Tibial nerve (tissue), 4 donors: ENCODE results near the gene RTL10.

ENCODE experiments used
- EP300 ChIP-seq, 2 donors: sonication (generic); formaldehyde crosslinking; IDR thresholded peaks; one replicate each; pipeline ENCODE4 v1.6.1; 2017; ENCODE audit warnings: antibody characterized with exemption in 2 of 2, mild to moderate bottlenecking in 1 of 2
- POLR2A ChIP-seq, 2 donors: fragments of 450-650 bp; IDR thresholded peaks; one replicate each; pipeline ENCODE4 v1.6.1; 2017; ENCODE audit warnings: antibody characterized with exemption in 2 of 2, mild to moderate bottlenecking in 2 of 2, moderate library complexity in 2 of 2
- TF ChIP-seq, protein P1 (sequence below), 5 experiments: fragments of 200-600 bp in 3 of 5; fragments of 450-650 bp in 2 of 5; sonication (generic) in 3 of 5; IDR thresholded peaks; one replicate each; pipeline ENCODE4 v1.5.1; 2016 to 2019; ENCODE audit warnings: antibody characterized with exemption in 5 of 5, mild to moderate bottlenecking in 3 of 5, moderate library complexity in 2 of 5

DNA sequence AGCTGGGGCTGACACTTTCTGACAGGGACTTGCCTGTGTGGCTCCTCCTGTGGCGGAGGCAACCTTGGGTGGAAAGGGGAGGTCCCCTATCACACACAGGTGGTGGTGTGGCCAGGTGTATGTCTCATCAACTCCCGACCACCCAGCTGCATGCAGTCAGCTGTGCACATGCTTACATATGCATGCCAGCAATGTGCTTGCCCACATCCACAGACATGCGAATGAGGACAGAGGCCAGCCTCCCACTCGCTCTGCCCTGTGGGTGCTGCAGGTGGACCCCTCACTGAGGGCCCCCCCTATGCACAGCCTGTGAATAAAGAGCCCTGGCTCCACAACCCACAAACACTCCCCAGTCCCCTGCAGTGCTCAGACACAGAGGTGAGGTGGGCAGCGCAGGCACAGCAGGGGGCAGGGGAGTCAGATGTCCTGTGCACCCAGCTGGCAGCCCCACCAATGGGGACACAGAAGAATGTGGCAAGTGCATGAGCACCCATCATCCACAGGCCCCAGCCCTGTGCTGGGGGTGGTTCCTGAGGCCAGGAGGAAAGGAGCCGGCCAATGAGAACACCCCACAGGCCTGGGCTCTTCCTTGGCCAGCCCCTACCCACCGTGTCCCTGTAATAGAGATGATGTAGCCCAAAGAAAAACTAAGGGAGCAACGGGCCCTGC is 9.5 kb downstream of the RTL10 start:
- TF ChIP-seq POLR2A (IDR thresholded peaks at IDR 0.05), result no peak
- TF ChIP-seq, protein P1, sequence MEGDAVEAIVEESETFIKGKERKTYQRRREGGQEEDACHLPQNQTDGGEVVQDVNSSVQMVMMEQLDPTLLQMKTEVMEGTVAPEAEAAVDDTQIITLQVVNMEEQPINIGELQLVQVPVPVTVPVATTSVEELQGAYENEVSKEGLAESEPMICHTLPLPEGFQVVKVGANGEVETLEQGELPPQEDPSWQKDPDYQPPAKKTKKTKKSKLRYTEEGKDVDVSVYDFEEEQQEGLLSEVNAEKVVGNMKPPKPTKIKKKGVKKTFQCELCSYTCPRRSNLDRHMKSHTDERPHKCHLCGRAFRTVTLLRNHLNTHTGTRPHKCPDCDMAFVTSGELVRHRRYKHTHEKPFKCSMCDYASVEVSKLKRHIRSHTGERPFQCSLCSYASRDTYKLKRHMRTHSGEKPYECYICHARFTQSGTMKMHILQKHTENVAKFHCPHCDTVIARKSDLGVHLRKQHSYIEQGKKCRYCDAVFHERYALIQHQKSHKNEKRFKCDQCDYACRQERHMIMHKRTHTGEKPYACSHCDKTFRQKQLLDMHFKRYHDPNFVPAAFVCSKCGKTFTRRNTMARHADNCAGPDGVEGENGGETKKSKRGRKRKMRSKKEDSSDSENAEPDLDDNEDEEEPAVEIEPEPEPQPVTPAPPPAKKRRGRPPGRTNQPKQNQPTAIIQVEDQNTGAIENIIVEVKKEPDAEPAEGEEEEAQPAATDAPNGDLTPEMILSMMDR (IDR thresholded peaks at IDR 0.05), result no peak
- no peak for TF ChIP-seq EP300 (IDR thresholded peaks at IDR 0.05)
